Measurements from ENCODE around the gene MKKS.

The MKKS gene

DNA sequence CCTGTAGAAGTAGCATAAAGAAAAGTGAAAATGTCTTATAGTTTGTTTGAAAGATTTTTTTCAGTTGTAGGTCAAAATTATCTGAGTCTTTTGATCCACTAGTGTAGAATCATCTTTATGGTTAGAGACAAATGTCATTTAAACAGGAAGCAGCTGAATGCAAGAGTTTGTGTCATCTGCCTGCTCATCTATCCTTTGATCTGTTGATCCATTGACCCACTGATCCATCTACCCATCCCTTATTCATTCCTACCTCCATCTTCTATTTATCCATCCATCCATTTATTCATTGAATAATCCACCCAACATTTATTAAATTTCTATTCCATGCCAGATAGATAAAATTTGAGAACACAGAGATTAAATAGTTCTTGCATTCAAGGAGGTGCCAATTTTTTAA, 62.6 kb downstream of the MKKS start:
- Histone ChIP-seq H4K20me1 (ENCODE audit: insufficient read depth, low read length) (no peaks in the 10 kb centered on the region), H3K9ac (ENCODE audit: low read length) (no peak overlapping the region), H3K27me3 (ENCODE audit: low read depth, low read length) (peaks cover 54% of the 10 kb centered on the region), H3K79me2 (ENCODE audit: low read length) (no peaks in the 10 kb centered on the region), H3K9me3 (ENCODE audit: insufficient read depth, low read length) (no peaks in the 10 kb centered on the region), H3K4me2 (ENCODE audit: low read length) (no peak overlapping the region), H3K4me1 (ENCODE audit: low read length) (no peaks in the 10 kb centered on the region), H3K4me3 (ENCODE audit: low read length) (no peak overlapping the region), H3K36me3 (replicated peaks; ENCODE audit: low read depth, low read length) (no peaks in the 10 kb centered on the region), H2AFZ (ENCODE audit: low read depth, low read length) (no peak overlapping the region), H3K27ac (ENCODE audit: low read length) (no peak overlapping the region)
- no peak for TF ChIP-seq EZH2phosphoT487 (IDR thresholded peaks at IDR 0.05; ENCODE audit: low read depth)
- TF ChIP-seq, protein P1, sequence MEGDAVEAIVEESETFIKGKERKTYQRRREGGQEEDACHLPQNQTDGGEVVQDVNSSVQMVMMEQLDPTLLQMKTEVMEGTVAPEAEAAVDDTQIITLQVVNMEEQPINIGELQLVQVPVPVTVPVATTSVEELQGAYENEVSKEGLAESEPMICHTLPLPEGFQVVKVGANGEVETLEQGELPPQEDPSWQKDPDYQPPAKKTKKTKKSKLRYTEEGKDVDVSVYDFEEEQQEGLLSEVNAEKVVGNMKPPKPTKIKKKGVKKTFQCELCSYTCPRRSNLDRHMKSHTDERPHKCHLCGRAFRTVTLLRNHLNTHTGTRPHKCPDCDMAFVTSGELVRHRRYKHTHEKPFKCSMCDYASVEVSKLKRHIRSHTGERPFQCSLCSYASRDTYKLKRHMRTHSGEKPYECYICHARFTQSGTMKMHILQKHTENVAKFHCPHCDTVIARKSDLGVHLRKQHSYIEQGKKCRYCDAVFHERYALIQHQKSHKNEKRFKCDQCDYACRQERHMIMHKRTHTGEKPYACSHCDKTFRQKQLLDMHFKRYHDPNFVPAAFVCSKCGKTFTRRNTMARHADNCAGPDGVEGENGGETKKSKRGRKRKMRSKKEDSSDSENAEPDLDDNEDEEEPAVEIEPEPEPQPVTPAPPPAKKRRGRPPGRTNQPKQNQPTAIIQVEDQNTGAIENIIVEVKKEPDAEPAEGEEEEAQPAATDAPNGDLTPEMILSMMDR (IDR thresholded peaks at IDR 0.05; ENCODE audit: low read depth, low read length) = no peak

DNA sequence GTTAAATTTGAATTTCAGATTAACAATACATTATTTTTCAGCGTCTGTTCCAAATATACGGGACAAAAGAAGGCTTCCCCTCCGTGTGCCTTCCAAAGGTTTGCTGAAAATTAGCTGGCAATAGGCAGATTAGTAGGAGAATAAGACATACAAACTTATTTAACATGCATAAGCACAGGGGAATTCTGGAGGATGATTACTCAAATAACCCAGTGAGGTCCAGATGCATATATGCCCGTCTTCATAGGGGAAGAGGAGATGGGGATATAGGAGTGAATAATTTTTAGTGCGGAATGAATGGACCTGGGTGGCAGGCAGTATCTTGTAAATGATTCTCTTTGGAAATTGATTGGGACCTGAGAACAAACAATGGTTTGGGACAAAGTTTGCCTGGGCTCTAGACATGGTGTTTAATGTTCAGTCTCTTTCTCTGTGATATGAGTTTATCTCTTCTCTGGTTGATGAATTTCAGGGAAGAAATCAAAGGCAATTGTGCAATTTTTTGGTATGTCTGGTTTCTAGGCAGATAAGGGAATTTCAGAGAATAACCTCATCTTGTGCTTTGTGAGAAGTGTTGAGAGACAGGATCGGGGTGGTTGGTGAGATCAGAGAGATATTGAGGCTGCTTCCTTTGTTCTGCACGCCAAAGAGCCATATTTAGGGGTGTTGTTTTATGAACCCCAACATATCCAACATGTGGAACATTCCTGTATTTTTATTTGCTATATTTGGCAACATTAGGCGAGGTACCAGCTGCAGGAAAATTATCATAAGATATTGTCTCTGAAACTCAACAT, 63.7 kb downstream of the MKKS start:
- no peak overlapping the region for H3K9ac ChIP-seq (ENCODE audit: low read length)
- no peaks in the 10 kb centered on the region for H4K20me1 ChIP-seq (ENCODE audit: insufficient read depth, low read length)
- no peaks in the 10 kb centered on the region for H3K4me1 ChIP-seq (ENCODE audit: low read length)
- peaks cover 57% of the 10 kb centered on the region for H3K27me3 ChIP-seq (ENCODE audit: low read depth, low read length)
- H2AFZ ChIP-seq (ENCODE audit: low read depth, low read length) = no peak overlapping the region
- H3K4me2 ChIP-seq (ENCODE audit: low read length) = no peak overlapping the region
- no peaks in the 10 kb centered on the region for H3K79me2 ChIP-seq (ENCODE audit: low read length)
- H3K4me3 ChIP-seq (ENCODE audit: low read length) = no peak overlapping the region
- no peak for TF ChIP-seq EZH2phosphoT487 (IDR thresholded peaks at IDR 0.05; ENCODE audit: low read depth)
- TF ChIP-seq, protein P1 (IDR thresholded peaks at IDR 0.05; ENCODE audit: low read depth, low read length) = no peak
- H3K27ac ChIP-seq (ENCODE audit: low read length) = no peak overlapping the region
- H3K36me3 ChIP-seq (replicated peaks; ENCODE audit: low read depth, low read length) = no peaks in the 10 kb centered on the region
- H3K9me3 ChIP-seq (ENCODE audit: insufficient read depth, low read length) = no peaks in the 10 kb centered on the region

DNA sequence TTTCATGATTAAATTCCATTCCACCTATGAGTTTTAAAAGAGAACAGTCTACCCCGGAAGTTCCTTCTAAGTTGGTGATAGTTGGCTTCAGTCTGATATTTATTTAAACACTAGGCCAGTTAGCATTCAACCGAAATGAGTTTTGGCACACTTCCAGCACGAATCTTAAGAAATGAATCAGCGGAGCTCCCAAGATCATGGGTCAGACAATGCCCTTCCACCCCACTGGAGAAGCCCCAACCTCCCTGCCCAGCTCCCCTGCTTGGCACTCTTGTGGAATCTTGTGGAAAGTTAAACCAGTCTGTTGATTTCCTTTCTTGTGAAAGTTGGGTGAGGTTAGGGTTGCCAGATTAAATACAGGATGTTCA, 64.3 kb downstream of the MKKS start:
- TF ChIP-seq, protein P1 (IDR thresholded peaks at IDR 0.05; ENCODE audit: low read depth, low read length) = no peak
- no peak for TF ChIP-seq EZH2phosphoT487 (IDR thresholded peaks at IDR 0.05; ENCODE audit: low read depth)
- H2AFZ ChIP-seq (ENCODE audit: low read depth, low read length) = no peak overlapping the region

DNA sequence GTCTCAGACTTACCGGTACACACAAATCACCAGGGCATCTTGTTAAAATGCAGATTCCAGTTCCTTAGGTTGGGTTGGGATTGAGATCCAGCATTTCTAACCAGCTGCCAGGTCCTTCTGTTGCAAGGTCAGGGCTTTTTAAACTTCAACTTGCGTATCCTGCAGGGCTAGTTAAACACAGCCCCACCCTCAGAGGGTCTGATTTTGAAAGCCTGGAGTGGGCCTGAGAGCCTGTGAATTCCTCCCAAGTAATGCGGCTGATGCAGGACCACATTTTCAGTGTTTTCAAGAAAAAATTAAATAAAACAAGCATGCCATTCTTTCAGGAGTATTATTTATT, 65.3 kb downstream of the MKKS start:
- Histone ChIP-seq H3K79me2 (ENCODE audit: low read length) (no peaks in the 10 kb centered on the region), H3K27me3 (ENCODE audit: low read depth, low read length) (peaks cover 59% of the 10 kb centered on the region), H3K4me1 (ENCODE audit: low read length) (no peaks in the 10 kb centered on the region), H3K36me3 (replicated peaks; ENCODE audit: low read depth, low read length) (no peaks in the 10 kb centered on the region), H3K27ac (ENCODE audit: low read length) (no peak overlapping the region), H2AFZ (ENCODE audit: low read depth, low read length) (no peak overlapping the region), H3K9ac (ENCODE audit: low read length) (no peak overlapping the region), H4K20me1 (ENCODE audit: insufficient read depth, low read length) (no peaks in the 10 kb centered on the region), H3K9me3 (ENCODE audit: insufficient read depth, low read length) (no peaks in the 10 kb centered on the region), H3K4me2 (ENCODE audit: low read length) (no peak overlapping the region), H3K4me3 (ENCODE audit: low read length) (no peak overlapping the region)
- no peak for TF ChIP-seq EZH2phosphoT487 (IDR thresholded peaks at IDR 0.05; ENCODE audit: low read depth)

More for the DNA sequence above, 64.3 kb downstream of the MKKS start:
- Histone ChIP-seq H3K27ac (ENCODE audit: low read length) (no peak overlapping the region), H3K4me1 (ENCODE audit: low read length) (no peaks in the 10 kb centered on the region), H3K36me3 (replicated peaks; ENCODE audit: low read depth, low read length) (no peaks in the 10 kb centered on the region), H3K79me2 (ENCODE audit: low read length) (no peaks in the 10 kb centered on the region), H4K20me1 (ENCODE audit: insufficient read depth, low read length) (no peaks in the 10 kb centered on the region), H3K4me2 (ENCODE audit: low read length) (no peak overlapping the region), H3K9me3 (ENCODE audit: insufficient read depth, low read length) (no peaks in the 10 kb centered on the region), H3K4me3 (ENCODE audit: low read length) (no peak overlapping the region), H3K9ac (ENCODE audit: low read length) (no peak overlapping the region), H3K27me3 (ENCODE audit: low read depth, low read length) (peaks cover 57% of the 10 kb centered on the region)
